Testis (tissue), 3 donors: ENCODE measurements around the gene TNPO1. TPM values are rescaled to one million over a fixed set of nuclear protein-coding genes. Genes with fewer than 3 reads are reported as not detected.

ENCODE experiments used
- DNase-seq: peaks from one replicate; pipeline ENCODE4 v3.0.0-alpha.2; 2019
- H3K27ac ChIP-seq, 2 donors: fragments of 200-600 bp; sonication (generic); one replicate each; pipeline ENCODE4 v1.5.1; 2019
- H3K27me3 ChIP-seq: fragments of 200-600 bp; sonication (generic); one replicate; pipeline ENCODE4 v1.5.1; 2019
- H3K36me3 ChIP-seq: fragments of 200-600 bp; sonication (generic); one replicate; pipeline ENCODE4 v1.5.1; 2017; ENCODE audit warnings: low read depth; ENCODE audit errors: missing control alignments
- H3K4me1 ChIP-seq: fragments of 200-600 bp; sonication (generic); one replicate; pipeline ENCODE4 v1.5.1; 2019
- H3K4me3 ChIP-seq, 2 donors: fragments of 200-600 bp; sonication (generic); one replicate each; pipeline ENCODE4 v1.5.1; 2017 to 2019
- H3K9me3 ChIP-seq: fragments of 200-600 bp; sonication (generic); one replicate; pipeline ENCODE4 v1.5.1; 2017
- CTCF ChIP-seq, 3 experiments: fragments of 450-650 bp in 2 of 3; fragments of 200-600 bp in 1 of 3; sonication (generic) in 1 of 3; IDR thresholded peaks; one replicate each; pipeline ENCODE4 v1.5.1; 2016 to 2019; ENCODE audit warnings: antibody characterized with exemption in 3 of 3, mild to moderate bottlenecking in 2 of 3, moderate library complexity in 1 of 3
- POLR2A ChIP-seq: fragments of 450-650 bp; IDR thresholded peaks from one replicate; pipeline ENCODE4 v1.6.1; 2017; ENCODE audit warnings: antibody characterized with exemption, mild to moderate bottlenecking, moderate library complexity
- WGBS, 2 donors: methylation state at CpG; one replicate each; pipeline ENCODE4 v1.1.5; 2018; 5-methylcytosine and 5-hydroxymethylcytosine counted together
- intact Hi-C: fragments of 100-400 bp; cut with DNase I; formaldehyde crosslinking; loops from one replicate; pipeline ENCODE4 v1.15.1; 2023; ENCODE audit warnings: low total_unique reads
- polyA plus RNA-seq: library from polyadenylated mRNA; stranded (reverse); fragments of 350-450 nt; fragmentation: Illumina TruSeq; extraction: RNeasy Lipid Tissue Mini Kit (QIAGEN cat#74804); gene quantifications from one replicate; pipeline ENCODE4 v1.2.3, GENCODE V29; 2014; ENCODE audit warnings: low read depth, low replicate concordance; ENCODE audit not compliant: insufficient read depth
- total RNA-seq, 2 donors: library from RNA; depleted of rRNA; stranded (reverse); fragments of >200 nt; gene quantifications; one replicate each; pipeline ENCODE4 v1.2.3, GENCODE V29; 2016

TNPO1 gene
- total and polyA plus RNA-seq, 3 donors from 2014 or later = 83.4 to 132 (median 120) TPM

DNA sequence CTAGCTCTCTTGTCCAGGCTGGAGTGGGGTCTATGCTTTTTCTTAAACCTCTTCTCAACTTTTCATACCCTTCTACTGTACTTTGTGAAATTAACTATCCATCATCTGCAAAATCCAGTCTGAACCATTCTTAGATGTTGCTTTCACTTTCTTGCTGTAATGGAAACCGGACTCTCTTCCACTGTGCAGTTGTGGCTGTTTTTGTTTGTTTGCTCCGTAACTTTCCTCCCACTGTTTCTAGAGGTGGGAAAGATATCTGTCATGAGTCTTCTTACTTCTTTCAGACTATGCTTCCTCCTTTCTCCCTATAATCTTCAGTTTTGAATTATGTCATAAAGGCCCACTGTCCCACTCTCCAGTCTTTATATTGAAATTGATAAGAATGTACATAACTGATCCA is 6.5 kb downstream of the TNPO1 start:
- WGBS, 2 donors = 79 to 90% methylated on average over 2 of the region's 2 CpGs
- no peak for TF ChIP-seq POLR2A
- no peak for TF ChIP-seq CTCF (IDR thresholded peaks at IDR 0.05)
- intact Hi-C loops = no loop called here

DNA sequence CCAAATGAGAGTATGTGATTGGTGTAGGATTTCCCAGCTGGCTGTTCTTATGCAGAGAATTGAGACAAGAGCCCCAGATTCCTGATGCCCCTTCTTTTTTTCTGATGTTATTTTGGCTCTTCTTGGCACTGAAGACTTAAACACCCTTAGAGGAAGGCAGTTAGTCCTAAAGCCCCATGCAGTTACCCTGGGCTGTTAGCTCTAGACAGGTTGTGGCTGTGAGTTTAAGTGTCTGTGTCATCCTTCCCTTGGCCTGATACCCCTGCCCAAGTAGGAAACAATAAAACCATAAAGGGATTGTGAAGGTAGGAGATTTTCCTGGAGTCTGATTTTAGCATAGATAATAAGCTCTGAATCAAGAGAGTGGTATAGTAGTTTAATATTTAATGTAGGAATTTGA is 13.2 kb downstream of the TNPO1 start:
- Histone ChIP-seq H3K4me3 (no peak overlapping the region), H3K36me3 (no peaks in the 10 kb centered on the region), H3K9me3 (no peaks in the 10 kb centered on the region), H3K4me1 (no peaks in the 10 kb centered on the region), H3K27me3 (no peaks in the 10 kb centered on the region), H3K27ac (no peak overlapping the region)
- TF ChIP-seq POLR2A (no peak), CTCF (IDR thresholded peaks at IDR 0.05) (no peak)
- DNase-seq = no peak
- intact Hi-C loops = no loop called here

More for the DNA sequence above, 6.5 kb downstream of the TNPO1 start:
- no peak overlapping the region for H3K27ac ChIP-seq
- H3K4me1 ChIP-seq = no peaks in the 10 kb centered on the region
- H3K9me3 ChIP-seq = no peaks in the 10 kb centered on the region
- no peaks in the 10 kb centered on the region for H3K27me3 ChIP-seq
- DNase-seq = no peak
- H3K36me3 ChIP-seq = no peaks in the 10 kb centered on the region
- H3K4me3 ChIP-seq = no peak overlapping the region

DNA sequence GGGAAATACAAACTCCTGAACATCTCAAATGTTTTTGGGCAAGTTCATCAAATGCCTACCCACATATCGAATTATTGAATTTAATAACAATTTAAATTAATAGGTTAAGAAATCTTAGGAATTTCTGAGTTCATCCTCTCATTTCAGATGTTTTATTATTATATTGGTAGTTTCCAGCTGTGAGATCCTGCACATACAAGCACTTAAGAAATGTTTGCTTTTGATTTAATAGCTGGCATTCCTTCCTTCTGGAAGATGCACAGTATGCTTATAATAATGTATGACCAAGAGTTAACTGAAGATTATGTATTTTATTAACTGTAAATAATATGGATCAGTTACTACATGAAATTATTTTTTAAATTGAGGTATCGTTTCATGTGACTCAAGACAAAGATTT is 13.9 kb downstream of the TNPO1 start:
- no peaks in the 10 kb centered on the region for H3K4me1 ChIP-seq
- no peak overlapping the region for H3K27ac ChIP-seq
- no peaks in the 10 kb centered on the region for H3K9me3 ChIP-seq
- no peaks in the 10 kb centered on the region for H3K36me3 ChIP-seq
- no peaks in the 10 kb centered on the region for H3K27me3 ChIP-seq
- intact Hi-C loops = no loop called here
- no peak overlapping the region for H3K4me3 ChIP-seq
- no peak for DNase-seq
- TF ChIP-seq CTCF (IDR thresholded peaks at IDR 0.05) = no peak
- TF ChIP-seq POLR2A = no peak
- WGBS, 2 donors = 94 to 98% methylated on average over 2 of the region's 2 CpGs

- TF ChIP-seq POLR2A = no peak
- no peak for TF ChIP-seq CTCF (IDR thresholded peaks at IDR 0.05)
- H3K4me3 ChIP-seq = no peak overlapping the region
These were observed 15.2 kb downstream of the TNPO1 start for GRCh38 chr5:72831685-72832084.

DNA sequence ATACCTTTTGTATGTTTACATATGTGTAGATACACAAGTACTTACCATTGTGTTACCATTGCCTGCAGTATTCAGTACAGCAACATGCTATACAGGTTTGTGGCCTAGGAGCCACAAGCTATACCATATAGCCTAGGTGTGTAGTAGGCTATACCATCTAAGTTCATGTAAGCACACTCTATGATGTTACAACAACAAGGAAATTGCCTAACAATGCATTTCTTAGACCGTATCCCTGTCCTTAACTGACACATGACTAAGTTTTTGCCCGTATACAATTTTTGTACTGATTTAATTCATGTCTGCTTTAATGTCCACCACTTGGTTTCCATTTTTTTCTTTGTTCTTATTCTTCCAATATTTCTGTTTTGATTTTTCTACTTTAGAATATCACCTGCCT is 18.5 kb downstream of the TNPO1 start:
- WGBS, 2 donors = 88 to 95% methylated on average over 2 of the region's 2 CpGs
- intact Hi-C loops = no loop called here

More at GRCh38 chr5:72831685-72832084, 15.2 kb downstream of the TNPO1 start:
- Histone ChIP-seq H3K27ac (no peak overlapping the region), H3K4me1 (no peaks in the 10 kb centered on the region), H3K9me3 (no peaks in the 10 kb centered on the region), H3K27me3 (no peaks in the 10 kb centered on the region), H3K36me3 (no peaks in the 10 kb centered on the region)
- 93 to 98% methylated on average over 4 of the region's 4 CpGs for WGBS, 2 donors
- intact Hi-C loops = no loop called here
- no peak for DNase-seq

More for the DNA sequence above, 18.5 kb downstream of the TNPO1 start:
- TF ChIP-seq POLR2A (no peak), CTCF (IDR thresholded peaks at IDR 0.05) (no peak)
- no peak overlapping the region for H3K27ac ChIP-seq
- no peaks in the 10 kb centered on the region for H3K27me3 ChIP-seq
- DNase-seq = no peak
- no peak overlapping the region for H3K4me3 ChIP-seq
- no peaks in the 10 kb centered on the region for H3K4me1 ChIP-seq
- no peaks in the 10 kb centered on the region for H3K9me3 ChIP-seq
- H3K36me3 ChIP-seq = no peaks in the 10 kb centered on the region
